ENCODE results near the gene B4GALNT2. TPM values are rescaled to one million over a fixed set of nuclear protein-coding genes. Genes with fewer than 3 reads are reported as not detected.

The B4GALNT2 gene
- total and polyA plus RNA-seq, 2 of the 8 experiments (the other 6 are each of a cell fraction or from before 2014, with no cell fraction given), result not detected

GRCh38 chr17:49204516-49204915 lies 71.9 kb downstream of the B4GALNT2 start:
- H3K56ac ChIP-seq (replicated peaks; ENCODE audit: insufficient read length, low read depth, low read length), result no peak overlapping the region
- H2AK5ac ChIP-seq (ENCODE audit: low read depth, low read length), result no peak overlapping the region
- no peaks in the 10 kb centered on the region for H3K23me2 ChIP-seq (ENCODE audit: low read depth, low read length)
- POLR2A ChIA-PET (ENCODE audit: partially characterized antibody), result interaction anchor here (0.9 to 1.2 kb wide), 3 partner anchors 8 to 207 kb away, joined by 3 to 4 read pairs (median 3); partner anchors contain the start of gene IGF2BP1
- no peak overlapping the region for H3K27ac ChIP-seq (ENCODE audit: low read depth, low read length)
- no peak overlapping the region for H2BK12ac ChIP-seq (ENCODE audit: low read depth, low read length)
- no peak overlapping the region for H2BK5ac ChIP-seq (ENCODE audit: low read depth, low read length)
- no peak overlapping the region for H3K23ac ChIP-seq (ENCODE audit: insufficient read length)
- H3K9me3 ChIP-seq (ENCODE audit: insufficient read depth in 2 of 2, low read depth in 1 of 2, low read length in 1 of 2), result no peaks in the 10 kb centered on the region
- H3K18ac ChIP-seq (ENCODE audit: extremely low read depth, low read length), result no peak overlapping the region
- H4K5ac ChIP-seq (ENCODE audit: insufficient read length, low read depth, low read length), result no peak overlapping the region
- H2BK120ac ChIP-seq (replicated peaks; ENCODE audit: low read depth, low read length), result no peak overlapping the region
- DNase-seq (ENCODE audit: low read depth in 1 of 2, low spot score in 2 of 2) (no peak), FAIRE-seq (no peak)
- no peaks in the 10 kb centered on the region for H3K79me2 ChIP-seq (ENCODE audit: control insufficient read depth in 1 of 2, insufficient read depth in 2 of 2, low read length in 2 of 2)
- peaks cover 0 to under 1% (median 0%) of the 10 kb centered on the region in 4 experiments; a peak in 3 of 7 replicates for H3K4me1 ChIP-seq (replicated peaks in 1 of 4; ENCODE audit: control insufficient read depth in 3 of 4, insufficient read depth in 4 of 4, low read length in 3 of 4)
- no peaks in the 10 kb centered on the region for H3K36me3 ChIP-seq (ENCODE audit: control insufficient read depth in 2 of 4, insufficient read depth in 4 of 4, low read length in 3 of 4)
- 95% methylated on average over 2 of the region's 2 CpGs; no CpG with 5 or more reads in 1 of the 2 experiments for WGBS, 2 experiments (ENCODE audit: extremely low coverage in 1 of 2, insufficient coverage in 1 of 2, insufficient read length in 1 of 2, insufficient replicate concordance in 2 of 2, low coverage in 1 of 2, low lambda C conversion rate in 2 of 2, missing lambda C conversion rate in 1 of 2)
- no peak overlapping the region for H4K91ac ChIP-seq (replicated peaks; ENCODE audit: insufficient read length, low read length)
- no peak overlapping the region for H2BK20ac ChIP-seq (ENCODE audit: low read length)
- H4K8ac ChIP-seq (ENCODE audit: extremely low read depth, insufficient read depth, low read length), result no peak overlapping the region
- no peak overlapping the region for H3K4me3 ChIP-seq (ENCODE audit: extremely low read depth in 1 of 4, insufficient read depth in 2 of 4, low read depth in 3 of 4, low read length in 4 of 4)
- no peak overlapping the region for H2BK15ac ChIP-seq (ENCODE audit: low read length)
- no peak overlapping the region for H3K14ac ChIP-seq (ENCODE audit: insufficient read length)
- CTCF ChIA-PET (ENCODE audit: partially characterized antibody), result interaction anchor here (0.9 to 2.0 kb wide), 5 partner anchors 11 to 50 kb away, joined by 3 to 5 read pairs (median 3); no protein-coding TSS in a partner anchor
- no peak overlapping the region for H3K4ac ChIP-seq (replicated peaks; ENCODE audit: insufficient read length, low read depth, low read length)
- H3K79me1 ChIP-seq (ENCODE audit: low read depth, low read length), result no peaks in the 10 kb centered on the region
- no peak overlapping the region for H3K9ac ChIP-seq (replicated peaks in 1 of 4; ENCODE audit: extremely low read depth in 1 of 4, low read depth in 3 of 4, low read length in 3 of 4)
- H4K20me1 ChIP-seq (replicated peaks in 1 of 2; ENCODE audit: control insufficient read depth in 1 of 2, insufficient read depth in 2 of 2, low read length in 2 of 2), result no peaks in the 10 kb centered on the region
- H2AFZ ChIP-seq (ENCODE audit: low read length), result no peak overlapping the region
- H3K4me2 ChIP-seq (ENCODE audit: insufficient read depth in 1 of 2, low read depth in 2 of 2, low read length in 2 of 2), result no peak overlapping the region
- H3K27me3 ChIP-seq (replicated peaks in 1 of 4; ENCODE audit: control insufficient read depth in 3 of 4, extremely low read depth in 1 of 4, insufficient read depth in 3 of 4, low read length in 3 of 4), result peaks cover 0 to 3% (median 0%) of the 10 kb centered on the region in 4 experiments; a peak in 2 of 7 replicates
- TF ChIP-seq, protein P1, sequence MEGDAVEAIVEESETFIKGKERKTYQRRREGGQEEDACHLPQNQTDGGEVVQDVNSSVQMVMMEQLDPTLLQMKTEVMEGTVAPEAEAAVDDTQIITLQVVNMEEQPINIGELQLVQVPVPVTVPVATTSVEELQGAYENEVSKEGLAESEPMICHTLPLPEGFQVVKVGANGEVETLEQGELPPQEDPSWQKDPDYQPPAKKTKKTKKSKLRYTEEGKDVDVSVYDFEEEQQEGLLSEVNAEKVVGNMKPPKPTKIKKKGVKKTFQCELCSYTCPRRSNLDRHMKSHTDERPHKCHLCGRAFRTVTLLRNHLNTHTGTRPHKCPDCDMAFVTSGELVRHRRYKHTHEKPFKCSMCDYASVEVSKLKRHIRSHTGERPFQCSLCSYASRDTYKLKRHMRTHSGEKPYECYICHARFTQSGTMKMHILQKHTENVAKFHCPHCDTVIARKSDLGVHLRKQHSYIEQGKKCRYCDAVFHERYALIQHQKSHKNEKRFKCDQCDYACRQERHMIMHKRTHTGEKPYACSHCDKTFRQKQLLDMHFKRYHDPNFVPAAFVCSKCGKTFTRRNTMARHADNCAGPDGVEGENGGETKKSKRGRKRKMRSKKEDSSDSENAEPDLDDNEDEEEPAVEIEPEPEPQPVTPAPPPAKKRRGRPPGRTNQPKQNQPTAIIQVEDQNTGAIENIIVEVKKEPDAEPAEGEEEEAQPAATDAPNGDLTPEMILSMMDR (IDR thresholded peaks at IDR 0.05; ENCODE audit: control extremely low read depth in 1 of 3, insufficient read depth in 1 of 3, low read depth in 1 of 3, low read length in 3 of 3), result no peak
- no peak for TF ChIP-seq YY1 (IDR thresholded peaks at IDR 0.05; ENCODE audit: low read depth, low read length)
- no peak for TF ChIP-seq POU5F1 (IDR thresholded peaks at IDR 0.05; ENCODE audit: low read depth, low read length)
- no peak for TF ChIP-seq E2F6 (IDR thresholded peaks at IDR 0.05)
- TF ChIP-seq NRF1 (IDR thresholded peaks at IDR 0.05; ENCODE audit: low read depth, low read length), result no peak
- no peak for TF ChIP-seq CHD2 (IDR thresholded peaks at IDR 0.05; ENCODE audit: low read length)
- no peak for TF ChIP-seq GTF2F1 (IDR thresholded peaks at IDR 0.05; ENCODE audit: borderline replicate concordance, low read depth, low read length)
- no peak for TF ChIP-seq POLR2AphosphoS5 (IDR thresholded peaks at IDR 0.05; ENCODE audit: low read depth, low read length)
- TF ChIP-seq CBX5 (IDR thresholded peaks at IDR 0.05; ENCODE audit: low read depth, low read length), result no peak
- no peak for TF ChIP-seq KDM4A (IDR thresholded peaks at IDR 0.05; ENCODE audit: low read depth, low read length, severe bottlenecking)
- TF ChIP-seq RBBP5 (IDR thresholded peaks at IDR 0.05; ENCODE audit: borderline replicate concordance, low read depth, low read length), result no peak
- TF ChIP-seq SP4 (IDR thresholded peaks at IDR 0.05; ENCODE audit: low read length), result no peak
